Gastroesophageal sphincter (tissue), 3 donors: ENCODE results near the gene NGRN.

Experiments
- CTCF ChIP-seq, 4 experiments: fragments of 200-600 bp in 2 of 4; fragments of 450-650 bp in 2 of 4; sonication (generic) in 1 of 4; IDR thresholded peaks; one replicate each; pipeline ENCODE4 v1.5.1; 2017 to 2019; ENCODE audit warnings: antibody characterized with exemption in 4 of 4, mild to moderate bottlenecking in 2 of 4, moderate library complexity in 2 of 4
- POLR2A ChIP-seq, 2 donors: fragments of 450-650 bp; IDR thresholded peaks; one replicate each; pipeline ENCODE4 v1.6.1; 2017; ENCODE audit warnings: antibody characterized with exemption in 2 of 2, mild to moderate bottlenecking in 2 of 2, moderate library complexity in 1 of 2

- no peak for TF ChIP-seq POLR2A (IDR thresholded peaks at IDR 0.05)
- TF ChIP-seq CTCF (IDR thresholded peaks at IDR 0.05): no peak
Observed at GRCh38 chr15:90230610-90231009, 34.9 kb upstream of the NGRN start.
